GM23248 (cell line): ENCODE measurements around the gene CYTH2. TPM values are rescaled to one million over a fixed set of nuclear protein-coding genes. Genes with fewer than 3 reads are reported as not detected.

Source experiments
- DNase-seq: peaks from one replicate; pipeline ENCODE4 v3.0.0-alpha.2; 2015
- H2AFZ ChIP-seq: fragments of 200-600 bp; sonication (generic); 2 replicates; pipeline ENCODE4 v1.6.1; 2016; ENCODE audit warnings: antibody characterized with exemption
- H3F3A ChIP-seq: fragments of 200-600 bp; sonication (generic); 2 replicates; pipeline ENCODE4 v1.6.1; 2016; ENCODE audit warnings: mild to moderate bottlenecking, antibody characterized with exemption, mixed run types; ENCODE audit not compliant: insufficient read depth
- H3K27ac ChIP-seq: fragments of 200-600 bp; sonication (generic); 2 replicates; pipeline ENCODE4 v1.5.1; 2016; ENCODE audit warnings: mild to moderate bottlenecking
- H3K27me3 ChIP-seq: fragments of 200-600 bp; sonication (generic); replicated peaks from 2 replicates; pipeline ENCODE4 v1.6.1; 2016; ENCODE audit warnings: mild to moderate bottlenecking; ENCODE audit not compliant: insufficient read depth
- H3K36me3 ChIP-seq: fragments of 200-600 bp; sonication (generic); 2 replicates; pipeline ENCODE4 v1.6.1; 2016; ENCODE audit warnings: low read depth, mild to moderate bottlenecking
- H3K4me1 ChIP-seq: fragments of 200-600 bp; sonication (generic); 2 replicates; pipeline ENCODE4 v1.6.1; 2016; ENCODE audit warnings: mild to moderate bottlenecking; ENCODE audit not compliant: insufficient read depth
- H3K4me2 ChIP-seq: fragments of 200-600 bp; sonication (generic); one replicate; pipeline ENCODE4 v1.6.1; 2016; ENCODE audit warnings: mild to moderate bottlenecking; ENCODE audit not compliant: unreplicated experiment
- H3K4me3 ChIP-seq: fragments of 200-600 bp; sonication (generic); 2 replicates; pipeline ENCODE4 v1.5.1; 2016; ENCODE audit warnings: mild to moderate bottlenecking
- H3K79me2 ChIP-seq: fragments of 200-600 bp; sonication (generic); 2 replicates; pipeline ENCODE4 v1.6.1; 2016; ENCODE audit warnings: mild to moderate bottlenecking; ENCODE audit not compliant: insufficient read depth
- H3K9ac ChIP-seq: fragments of 200-600 bp; sonication (generic); 2 replicates; pipeline ENCODE4 v1.6.1; 2016; ENCODE audit warnings: mild to moderate bottlenecking
- H3K9me2 ChIP-seq: fragments of 200-600 bp; sonication (generic); 2 replicates; pipeline ENCODE4 v1.6.1; 2016; ENCODE audit warnings: mixed run types, mild to moderate bottlenecking, moderate library complexity; ENCODE audit not compliant: insufficient read depth
- H3K9me3 ChIP-seq: fragments of 200-600 bp; sonication (generic); one replicate; pipeline ENCODE4 v1.6.1; 2017; ENCODE audit warnings: low read depth
- H4K20me1 ChIP-seq: fragments of 200-600 bp; sonication (generic); 2 replicates; pipeline ENCODE4 v1.6.0; 2016; ENCODE audit not compliant: insufficient read depth
- EZH2 ChIP-seq: fragments of 200-600 bp; sonication (generic); IDR thresholded peaks from 2 replicates; pipeline ENCODE4 v1.6.1; 2018; ENCODE audit warnings: antibody characterized with exemption, mild to moderate bottlenecking; ENCODE audit not compliant: insufficient read depth, poor library complexity, severe bottlenecking
- EZH2phosphoT487 ChIP-seq: fragments of 200-600 bp; sonication (generic); IDR thresholded peaks from 2 replicates; pipeline ENCODE4 v1.6.1; 2018; ENCODE audit warnings: antibody characterized with exemption, moderate library complexity, mild to moderate bottlenecking, low read depth; ENCODE audit not compliant: insufficient read depth
- WGBS, 2 experiments: methylation state at CpG; one replicate each; pipeline ENCODE4 v1.1.6; 2015 to 2017; ENCODE audit warnings: low lambda C conversion rate in 2 of 2, low coverage in 1 of 2; ENCODE audit errors: missing lambda C conversion rate in 2 of 2; 5-methylcytosine and 5-hydroxymethylcytosine counted together
- in situ Hi-C: fragments of 300-500 bp; cut with MboI; formaldehyde crosslinking; loops from 2 replicates; pipeline ENCODE4 v1.15.0; 2020
- polyA plus RNA-seq: library from polyadenylated mRNA; unstranded; fragments of >200 nt; fragmentation: Nextera tagmentation; extraction: Ambion mirVana; gene quantifications from 2 replicates; pipeline ENCODE4 v1.2.1, GENCODE V29; 2016
- total RNA-seq: library from RNA; depleted of rRNA; stranded (reverse); fragments of >200 nt; shearing (Covaris generic); gene quantifications from 2 replicates; pipeline ENCODE4 v1.2.3, GENCODE V29; 2014

The CYTH2 gene
- total and polyA plus RNA-seq, 2 experiments from 2014 or later: 40.9 to 86.0 TPM

DNA sequence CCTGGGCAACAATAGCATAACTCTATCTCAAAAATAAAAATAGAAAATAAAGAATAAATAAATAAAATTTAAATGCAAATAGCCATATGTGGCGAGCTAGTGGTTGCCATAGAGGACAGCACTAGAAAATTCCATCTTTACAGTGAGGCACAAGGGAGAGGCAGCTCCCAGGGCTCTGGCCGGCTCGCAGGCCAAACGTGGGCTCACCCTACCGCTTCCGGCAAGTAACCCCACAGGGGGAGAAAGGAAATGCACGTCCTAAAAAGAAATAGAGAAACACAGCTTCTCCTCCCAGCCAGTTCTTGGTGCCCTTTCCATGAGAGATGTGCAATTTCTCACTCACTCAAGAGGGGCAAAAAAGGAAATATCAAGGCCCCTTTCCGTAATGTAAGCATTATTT lies 35.8 kb upstream of the CYTH2 start:
- no peaks in the 10 kb centered on the region for H3K9me2 ChIP-seq
- in situ Hi-C loops: no loop called here
- no peaks in the 10 kb centered on the region for H3F3A ChIP-seq
- no peak for DNase-seq
- H3K27me3 ChIP-seq: no peaks in the 10 kb centered on the region
- WGBS, 2 experiments: 66 to 67% methylated on average over 8 of the region's 8 CpGs
- H3K9me3 ChIP-seq: no peaks in the 10 kb centered on the region
- no peak overlapping the region for H3K9ac ChIP-seq
- H3K4me3 ChIP-seq: no peak overlapping the region
- H3K4me2 ChIP-seq: no peak overlapping the region
- H4K20me1 ChIP-seq: no peaks in the 10 kb centered on the region
- no peak overlapping the region for H2AFZ ChIP-seq
- H3K27ac ChIP-seq: no peak overlapping the region
- no peaks in the 10 kb centered on the region; the same call in 1 of the 2 replicates for H3K36me3 ChIP-seq
- no peak for TF ChIP-seq EZH2phosphoT487
- no peak for TF ChIP-seq EZH2
- H3K4me1 ChIP-seq: no peaks in the 10 kb centered on the region
- no peaks in the 10 kb centered on the region for H3K79me2 ChIP-seq

DNA sequence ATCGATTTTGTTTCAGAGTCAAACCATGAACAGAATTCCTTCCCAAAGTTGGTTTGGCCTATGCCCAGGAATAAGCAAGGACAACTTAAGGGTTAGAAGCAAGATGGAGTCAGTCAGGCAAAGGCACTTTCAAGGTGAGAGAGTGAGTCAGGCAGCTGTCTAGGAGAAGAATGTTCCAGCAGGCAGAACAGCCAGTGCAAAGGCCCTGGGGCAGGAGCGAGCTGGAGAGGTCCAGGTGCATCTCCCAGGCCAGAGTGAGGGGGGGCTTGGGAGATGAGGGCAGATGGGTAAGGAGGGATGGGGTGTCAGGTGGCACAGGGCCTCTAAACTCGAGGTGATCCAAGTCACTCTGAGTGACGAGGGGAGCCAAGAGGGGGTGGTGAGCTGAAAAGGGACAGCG lies 32.6 kb upstream of the CYTH2 start:
- Histone ChIP-seq H3K9me3 (no peaks in the 10 kb centered on the region), H3K79me2 (no peaks in the 10 kb centered on the region), H3K36me3 (no peaks in the 10 kb centered on the region), H3K4me1 (no peaks in the 10 kb centered on the region), H3K4me3 (no peak overlapping the region), H3K27ac (no peak overlapping the region), H2AFZ (no peak overlapping the region), H4K20me1 (no peaks in the 10 kb centered on the region), H3F3A (no peaks in the 10 kb centered on the region), H3K9ac (no peak overlapping the region), H3K4me2 (no peak overlapping the region), H3K9me2 (no peaks in the 10 kb centered on the region), H3K27me3 (no peaks in the 10 kb centered on the region)
- DNase-seq: no peak
- in situ Hi-C loops: no loop called here
- no peak for TF ChIP-seq EZH2
- TF ChIP-seq EZH2phosphoT487: no peak
- 81 to 84% methylated on average over 4 to 5 of the region's 5 CpGs for WGBS, 2 experiments

DNA sequence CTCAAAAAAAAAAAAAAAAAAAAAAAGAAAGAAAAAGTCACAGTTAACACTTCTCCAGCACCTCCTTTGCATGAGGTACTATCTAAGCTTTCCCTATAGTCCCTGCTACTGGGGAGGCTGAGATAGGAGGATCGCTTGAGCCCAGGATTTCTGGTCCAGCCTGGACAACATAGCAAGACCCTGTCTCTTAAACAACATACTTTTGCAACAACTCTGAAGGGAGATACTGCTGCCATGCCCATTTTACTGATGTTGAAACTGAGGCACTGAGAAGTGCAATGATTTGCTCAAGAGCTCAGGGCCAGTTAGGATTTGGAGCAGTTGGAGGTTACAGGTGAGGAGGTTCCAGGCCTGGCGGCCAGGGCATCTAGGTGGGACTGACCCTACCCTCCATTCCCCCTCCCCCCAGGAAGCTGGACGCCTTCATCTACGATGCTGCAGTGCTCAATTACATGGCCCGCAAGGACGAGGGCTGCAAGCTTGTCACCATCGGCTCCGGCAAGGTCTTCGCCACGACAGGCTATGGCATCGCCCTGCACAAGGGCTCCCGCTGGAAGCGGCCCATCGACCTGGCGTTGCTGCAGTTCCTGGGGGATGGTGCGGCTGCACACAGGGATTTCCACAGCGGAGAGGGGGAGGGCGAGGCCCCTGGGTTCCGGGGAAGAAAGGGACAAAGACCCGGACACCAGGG lies 27.7 kb upstream of the CYTH2 start:
- Histone ChIP-seq H3K4me1 (no peaks in the 10 kb centered on the region), H3K9ac (no peak overlapping the region), H3F3A (peaks cover 17% of the 10 kb centered on the region), H3K79me2 (peaks cover 7% of the 10 kb centered on the region), H3K9me2 (no peaks in the 10 kb centered on the region), H3K4me3 (no peak overlapping the region), H3K36me3 (no peaks in the 10 kb centered on the region), H3K9me3 (no peaks in the 10 kb centered on the region), H3K27ac (no peak overlapping the region), H3K4me2 (no peak overlapping the region), H2AFZ (no peak overlapping the region), H3K27me3 (no peaks in the 10 kb centered on the region), H4K20me1 (no peaks in the 10 kb centered on the region)
- in situ Hi-C loops: no loop called here
- 97 to 98% methylated on average over 20 of the region's 20 CpGs for WGBS, 2 experiments
- DNase-seq: no peak
- TF ChIP-seq EZH2: no peak
- no peak for TF ChIP-seq EZH2phosphoT487

DNA sequence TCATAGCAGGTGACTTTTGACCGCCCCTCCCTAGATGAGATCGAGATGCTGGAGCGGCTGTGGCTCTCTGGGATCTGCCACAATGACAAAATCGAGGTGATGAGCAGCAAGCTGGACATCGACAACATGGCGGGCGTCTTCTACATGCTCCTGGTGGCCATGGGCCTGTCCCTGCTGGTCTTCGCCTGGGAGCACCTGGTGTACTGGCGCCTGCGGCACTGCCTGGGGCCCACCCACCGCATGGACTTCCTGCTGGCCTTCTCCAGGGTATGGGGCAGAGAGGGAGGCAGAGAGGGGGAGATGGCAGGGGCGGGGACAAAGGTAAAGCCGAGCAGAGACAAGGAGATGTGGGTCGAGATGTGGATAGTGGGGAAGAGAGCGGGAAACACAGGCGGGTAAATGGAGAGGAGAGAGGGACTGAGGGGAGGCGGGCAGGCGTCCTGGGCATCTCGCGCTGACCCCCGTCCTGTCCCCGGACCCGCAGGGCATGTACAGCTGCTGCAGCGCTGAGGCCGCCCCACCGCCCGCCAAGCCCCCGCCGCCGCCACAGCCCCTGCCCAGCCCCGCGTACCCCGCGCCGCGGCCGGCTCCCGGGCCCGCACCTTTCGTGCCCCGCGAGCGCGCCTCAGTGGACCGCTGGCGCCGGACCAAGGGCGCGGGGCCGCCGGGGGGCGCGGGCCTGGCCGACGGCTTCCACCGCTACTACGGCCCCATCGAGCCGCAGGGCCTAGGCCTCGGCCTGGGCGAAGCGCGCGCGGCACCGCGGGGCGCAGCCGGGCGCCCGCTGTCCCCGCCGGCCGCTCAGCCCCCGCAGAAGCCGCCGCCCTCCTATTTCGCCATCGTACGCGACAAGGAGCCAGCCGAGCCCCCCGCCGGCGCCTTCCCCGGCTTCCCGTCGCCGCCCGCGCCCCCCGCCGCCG lies 26.8 kb upstream of the CYTH2 start:
- in situ Hi-C loops: no loop called here
- WGBS, 2 experiments: 45 to 70% methylated on average over 27 to 94 of the region's 94 CpGs
- no peaks in the 10 kb centered on the region for H4K20me1 ChIP-seq
- no peaks in the 10 kb centered on the region for H3K9me3 ChIP-seq
- H3F3A ChIP-seq: peaks cover 17% of the 10 kb centered on the region
- peaks cover 4% of the 10 kb centered on the region for H3K36me3 ChIP-seq
- no peak overlapping the region for H3K4me3 ChIP-seq
- no peaks in the 10 kb centered on the region for H3K4me1 ChIP-seq
- no peak for DNase-seq
- peaks cover 14% of the 10 kb centered on the region for H3K79me2 ChIP-seq
- no peaks in the 10 kb centered on the region for H3K9me2 ChIP-seq
- no peak overlapping the region for H3K27ac ChIP-seq
- no peak overlapping the region for H2AFZ ChIP-seq
- no peak overlapping the region for H3K9ac ChIP-seq
- H3K27me3 ChIP-seq: no peaks in the 10 kb centered on the region
- no peak for TF ChIP-seq EZH2phosphoT487
- no peak for TF ChIP-seq EZH2
- H3K4me2 ChIP-seq: no peak overlapping the region
